Psoas muscle (tissue), 8 donors: ENCODE data around the gene DAB2IP. TPM values are rescaled to one million over a fixed set of nuclear protein-coding genes. Genes with fewer than 3 reads are reported as not detected.

ENCODE experiments used
- ATAC-seq, 4 donors: fragments of 200-7000 bp; cut with Tn5 transposase; one replicate each; pipeline ENCODE4 v1.9.1; 2020; ENCODE audit warnings: moderate library complexity in 3 of 4, mild to moderate bottlenecking in 2 of 4
- DNase-seq, 2 donors: peaks; one replicate each; pipeline ENCODE4 v3.0.0-alpha.2; 2020
- H3K27ac ChIP-seq: fragments of 200-600 bp; one replicate; pipeline ENCODE4 v1.8.0; 2022
- H3K27me3 ChIP-seq, 3 donors: fragments of 200-600 bp in 1 of 3; one replicate each; pipeline versions ENCODE4 v1.6.1 to v1.8.0; 2013 to 2022; ENCODE audit warnings: low read length in 2 of 3, mild to moderate bottlenecking in 2 of 3, moderate library complexity in 1 of 3; ENCODE audit not compliant: insufficient read depth in 3 of 3
- H3K36me3 ChIP-seq, 2 donors: fragments of 200-600 bp in 1 of 2; one replicate each; pipeline versions ENCODE4 v1.6.1 to v1.8.0; 2013 to 2022; ENCODE audit warnings: low read depth in 1 of 2, mild to moderate bottlenecking in 1 of 2, moderate library complexity in 1 of 2; ENCODE audit not compliant: insufficient read depth in 1 of 2
- H3K4me1 ChIP-seq: fragments of 200-600 bp; one replicate; pipeline ENCODE4 v1.8.0; 2022
- H3K4me3 ChIP-seq: fragments of 200-600 bp; one replicate; pipeline ENCODE4 v1.8.0; 2022; ENCODE audit warnings: mild to moderate bottlenecking
- H3K9me3 ChIP-seq: fragments of 200-600 bp; one replicate; pipeline ENCODE4 v1.8.0; 2022
- CTCF ChIP-seq: fragments of 200-600 bp; IDR thresholded peaks from one replicate; pipeline ENCODE4 v1.8.0; 2022; ENCODE audit warnings: antibody characterized with exemption
- WGBS, 3 donors: extraction: QIAGEN DNeasy Blood & Tissue Kit; methylation state at CpG; one replicate each; pipeline versions ENCODE4 v1.1.6 to v1.1.7; 2013; 5-methylcytosine and 5-hydroxymethylcytosine counted together
- intact Hi-C, 2 donors: fragments of 100-400 bp; cut with DNase I; formaldehyde crosslinking; loops; one replicate each; pipeline versions ENCODE4 v1.11.0 to v1.14.2; 2022
- polyA plus RNA-seq, 3 donors: library from polyadenylated mRNA; stranded (reverse); fragments of 200-250 nt; gene quantifications; one replicate each; pipeline ENCODE4 v1.2.3, GENCODE V29; 2013
- total RNA-seq, 4 donors: library from RNA; stranded (reverse); fragmentation: NEBNext Ultra II Directional in 2 of 4; extraction: Animal tissue kit (Norgen Biotek cat#: 25700) in 2 of 4; gene quantifications; one replicate each; pipeline versions ENCODE4 v1.2.1 to v1.2.4, GENCODE V29; 2021 to 2023
- donor health status: healthy with polysubstance abuse.
- donor health status: DM: no; HTN: no; CAD: no; lungs with moderate emphysema.
- donor health status: Bipolar disorder and iron deficiency.
- donor health status: healthy.
- donor health status: DM: yes; HTN: yes; CAD: no.
- donor health status: DM: no; HTN: no; CAD: no.
- donor health status: DM: no; HTN: no; CAD: no.
- donor health status: DM: yes; HTN: yes; CAD: no.

DAB2IP gene
- total and polyA plus RNA-seq, 7 donors = 14.1 to 66.2 (median 33.4) TPM

GRCh38 chr9:121826711-121827110 lies 175.3 kb downstream of the DAB2IP start:
- whole genome bisulfite sequencing, 3 donors = 88 to 90% (median 89%) methylated on average over 7 of the region's 7 CpGs
- ATAC-seq (no peak), DNase-seq (no peak)
- peaks cover 0 to 13% of the 10 kb centered on the region in 2 donors for H3K36me3 ChIP-seq
- intact Hi-C loops = no loop called here
- no peak overlapping the region for H3K27ac ChIP-seq
- TF ChIP-seq CTCF = no peak
- peaks cover 5% of the 10 kb centered on the region for H3K4me1 ChIP-seq
- no peak overlapping the region for H3K4me3 ChIP-seq
- H3K9me3 ChIP-seq = no peaks in the 10 kb centered on the region
- no peaks in the 10 kb centered on the region for H3K27me3 ChIP-seq

GRCh38 chr9:121827251-121827967 lies 176.0 kb downstream of the DAB2IP start:
- Histone ChIP-seq H3K36me3 (peaks cover 0 to 6% of the 10 kb centered on the region in 2 donors), H3K27ac (no peak overlapping the region), H3K4me3 (no peak overlapping the region), H3K27me3 (no peaks in the 10 kb centered on the region), H3K9me3 (no peaks in the 10 kb centered on the region), H3K4me1 (peaks cover 5% of the 10 kb centered on the region)
- TF ChIP-seq CTCF = no peak
- ATAC-seq = no peak
- intact Hi-C loops = no loop called here
- 93 to 94% (median 94%) methylated on average over 17 of the region's 17 CpGs for WGBS, 3 donors
- no peak for DNase-seq

- 83 to 95% (median 87%) methylated on average over 3 of the region's 3 CpGs for WGBS, 3 donors
- Histone ChIP-seq H3K27me3 (no peaks in the 10 kb centered on the region), H3K9me3 (no peaks in the 10 kb centered on the region), H3K4me1 (peaks cover 1% of the 10 kb centered on the region), H3K36me3 (no peaks in the 10 kb centered on the region), H3K4me3 (no peak overlapping the region), H3K27ac (no peak overlapping the region)
- no peak for TF ChIP-seq CTCF
- intact Hi-C loops = no loop called here
- no peak for ATAC-seq
- no peak for DNase-seq
Observed at GRCh38 chr9:121830441-121831140, 179.2 kb downstream of the DAB2IP start.

GRCh38 chr9:121831869-121832268 lies 180.4 kb downstream of the DAB2IP start:
- Histone ChIP-seq H3K36me3 (no peaks in the 10 kb centered on the region), H3K27ac (no peak overlapping the region), H3K9me3 (no peaks in the 10 kb centered on the region), H3K4me3 (no peak overlapping the region), H3K4me1 (no peaks in the 10 kb centered on the region), H3K27me3 (no peaks in the 10 kb centered on the region)
- intact Hi-C loops = no loop called here
- peak in 1 of 2 donors; percentile 8 for DNase-seq
- 99 to 100% (median 100%) methylated on average over 3 of the region's 3 CpGs for WGBS, 3 donors
- no peak for TF ChIP-seq CTCF
- ATAC-seq = no peak
